ENCODE data around the gene SH3TC2.

The SH3TC2 gene

DNA sequence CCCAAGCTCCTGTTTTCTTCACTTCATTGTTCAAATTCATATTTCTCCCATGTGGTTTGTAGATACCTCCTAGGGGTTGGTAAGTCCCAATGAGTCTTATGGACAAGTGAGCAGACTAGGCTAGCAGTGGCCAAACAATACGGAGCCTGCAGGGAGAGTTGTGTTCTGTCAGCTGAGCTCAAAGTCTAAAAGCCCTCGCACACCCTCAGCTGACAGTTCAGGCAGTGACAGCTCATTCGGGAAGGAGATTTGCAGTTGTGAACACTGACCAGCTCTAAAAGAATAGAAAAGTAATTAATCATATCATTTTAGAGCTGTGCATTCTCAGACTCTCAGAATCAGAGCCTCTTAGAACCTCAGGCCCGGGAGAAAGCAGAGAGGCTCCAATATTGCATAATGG lies 95.1 kb downstream of the SH3TC2 start:
- DNase-seq = no peak

DNA sequence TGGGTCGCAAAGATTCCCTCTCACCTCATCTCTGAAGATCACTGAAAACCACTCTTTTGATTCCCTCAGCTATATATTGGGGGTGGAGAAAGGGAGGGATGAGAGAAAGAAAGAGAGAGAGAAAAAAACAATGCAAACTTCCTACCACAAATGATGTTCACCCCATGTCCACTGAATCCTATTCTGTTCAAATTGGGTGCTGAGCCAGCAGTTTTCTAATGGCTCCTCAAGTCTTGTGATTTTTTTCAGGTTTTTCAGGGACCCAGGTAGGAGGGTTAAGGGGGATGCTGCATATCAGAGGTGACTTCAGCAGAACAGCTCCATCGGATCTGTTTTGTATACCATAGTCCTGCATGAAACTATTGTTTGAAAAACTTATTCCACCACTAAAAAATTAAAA lies 95.9 kb downstream of the SH3TC2 start:
- DNase-seq = no peak

DNA sequence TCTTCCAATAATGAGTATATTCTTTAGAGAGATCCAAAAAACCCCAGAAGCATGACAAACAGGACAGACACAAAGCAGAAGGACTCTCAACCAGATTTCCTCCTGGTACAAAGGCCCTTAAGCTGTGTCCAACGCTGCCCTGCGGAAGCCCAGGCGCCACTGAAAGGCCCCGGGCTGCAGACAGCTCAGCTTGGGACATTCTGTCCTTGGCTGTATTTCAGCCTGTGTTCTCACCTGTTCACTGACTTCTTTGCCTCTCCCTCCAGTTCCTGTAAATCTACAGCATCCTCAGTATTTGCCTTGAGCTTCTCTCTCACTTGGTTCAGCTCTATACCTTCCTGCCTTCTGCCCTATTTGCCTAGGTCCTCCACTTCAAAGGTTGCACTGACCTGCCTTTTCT lies 96.5 kb downstream of the SH3TC2 start:
- no peak for DNase-seq

DNA sequence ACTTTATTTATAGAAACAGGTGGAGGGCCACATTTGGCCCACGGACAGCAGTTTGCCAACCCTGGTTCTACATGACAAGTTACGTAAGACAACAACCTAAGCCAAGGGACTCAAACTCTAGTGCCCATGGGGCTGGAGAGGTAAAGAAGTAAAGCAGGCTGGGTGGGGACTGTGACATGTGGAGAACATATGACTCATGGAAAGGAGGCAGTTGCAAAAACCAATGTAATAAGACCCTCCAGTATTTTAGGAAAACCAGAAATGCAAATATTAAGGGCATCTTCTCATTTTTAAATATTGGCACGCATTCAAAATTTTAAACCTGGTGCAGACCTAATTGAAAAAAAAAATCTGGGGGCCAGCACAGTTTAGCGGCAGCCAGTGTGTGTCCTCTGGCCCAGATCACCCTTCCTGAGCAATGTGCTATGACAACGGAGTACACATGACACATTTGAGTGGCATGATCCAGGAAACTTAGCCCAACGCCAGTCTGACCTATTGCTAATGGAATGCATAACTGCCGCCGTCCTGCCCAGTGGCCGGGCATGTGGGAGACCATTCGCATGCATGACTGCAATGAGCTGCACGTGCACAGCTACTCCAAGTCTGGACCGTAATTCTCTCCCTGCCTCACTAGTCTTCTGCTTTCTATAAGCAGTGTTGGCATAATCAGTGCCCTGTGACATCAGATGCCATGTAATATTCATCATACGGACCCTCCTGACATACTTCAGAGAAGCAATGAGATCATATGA lies 97.2 kb downstream of the SH3TC2 start:
- DNase-seq = no peak

DNA sequence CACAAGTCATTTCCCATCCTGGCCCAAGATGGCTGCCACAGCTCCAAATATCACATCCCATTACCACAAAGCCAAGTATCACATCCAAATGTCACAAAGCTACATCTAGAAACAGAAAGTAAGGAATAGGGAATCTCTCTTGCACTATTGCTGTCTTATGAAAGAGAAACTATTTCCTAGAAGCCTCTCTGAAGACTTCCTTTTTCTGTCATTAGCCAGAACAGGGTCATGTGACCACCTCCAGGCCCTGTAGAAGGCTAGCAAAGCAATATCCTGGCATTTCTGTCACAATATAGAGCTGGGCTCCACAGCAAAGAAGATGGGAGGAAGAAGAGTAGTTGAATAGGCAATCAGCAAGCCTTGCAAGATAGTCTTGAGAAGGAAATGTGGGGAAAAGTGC lies 99.2 kb downstream of the SH3TC2 start:
- peak in 1 of 5 donors; percentile 12 for DNase-seq

DNA sequence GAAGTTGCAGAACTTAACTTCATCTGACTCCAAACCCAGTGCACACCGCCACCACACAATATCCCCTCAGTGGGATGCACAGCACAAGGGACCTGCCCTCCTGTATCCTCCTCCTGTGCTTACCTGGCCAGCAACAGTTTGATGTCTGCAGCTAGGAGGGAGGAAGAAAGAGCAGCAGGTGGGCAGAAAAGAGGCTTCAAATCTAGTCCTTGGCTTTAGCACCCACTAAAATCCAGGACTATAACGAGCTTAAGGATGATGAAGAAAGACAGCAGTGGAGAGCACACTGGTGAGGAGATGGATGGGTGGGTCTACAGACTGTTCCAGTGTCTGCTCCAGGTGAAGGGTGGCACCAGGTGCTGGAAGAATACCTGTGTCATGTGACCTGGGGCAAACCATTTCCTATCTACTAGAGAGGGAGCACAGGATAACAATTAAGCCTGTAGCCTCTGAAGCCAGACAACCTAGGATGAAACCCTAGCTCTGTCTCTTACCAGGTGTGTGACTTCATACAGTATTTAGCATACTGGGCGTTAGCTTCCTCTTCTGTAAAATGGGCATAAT lies 100.0 kb downstream of the SH3TC2 start:
- DNase-seq = no peak

DNA sequence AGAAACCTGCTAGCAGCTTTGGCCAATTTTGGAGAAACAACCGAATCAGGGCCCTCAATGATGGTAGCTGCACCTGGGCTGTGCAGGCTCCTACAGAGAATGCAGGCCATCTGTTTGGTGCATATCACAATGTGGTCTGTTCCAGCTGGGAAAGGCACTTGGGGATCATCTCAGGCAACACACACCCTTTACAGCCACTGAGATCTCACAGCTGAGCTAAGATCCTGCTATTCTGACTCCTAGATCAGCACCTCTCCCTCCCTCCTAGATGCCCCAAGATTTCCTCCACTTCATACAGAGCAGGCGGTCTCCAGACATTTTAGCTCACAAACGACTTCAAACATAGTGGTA lies 100.7 kb downstream of the SH3TC2 start:
- DNase-seq = no peak

DNA sequence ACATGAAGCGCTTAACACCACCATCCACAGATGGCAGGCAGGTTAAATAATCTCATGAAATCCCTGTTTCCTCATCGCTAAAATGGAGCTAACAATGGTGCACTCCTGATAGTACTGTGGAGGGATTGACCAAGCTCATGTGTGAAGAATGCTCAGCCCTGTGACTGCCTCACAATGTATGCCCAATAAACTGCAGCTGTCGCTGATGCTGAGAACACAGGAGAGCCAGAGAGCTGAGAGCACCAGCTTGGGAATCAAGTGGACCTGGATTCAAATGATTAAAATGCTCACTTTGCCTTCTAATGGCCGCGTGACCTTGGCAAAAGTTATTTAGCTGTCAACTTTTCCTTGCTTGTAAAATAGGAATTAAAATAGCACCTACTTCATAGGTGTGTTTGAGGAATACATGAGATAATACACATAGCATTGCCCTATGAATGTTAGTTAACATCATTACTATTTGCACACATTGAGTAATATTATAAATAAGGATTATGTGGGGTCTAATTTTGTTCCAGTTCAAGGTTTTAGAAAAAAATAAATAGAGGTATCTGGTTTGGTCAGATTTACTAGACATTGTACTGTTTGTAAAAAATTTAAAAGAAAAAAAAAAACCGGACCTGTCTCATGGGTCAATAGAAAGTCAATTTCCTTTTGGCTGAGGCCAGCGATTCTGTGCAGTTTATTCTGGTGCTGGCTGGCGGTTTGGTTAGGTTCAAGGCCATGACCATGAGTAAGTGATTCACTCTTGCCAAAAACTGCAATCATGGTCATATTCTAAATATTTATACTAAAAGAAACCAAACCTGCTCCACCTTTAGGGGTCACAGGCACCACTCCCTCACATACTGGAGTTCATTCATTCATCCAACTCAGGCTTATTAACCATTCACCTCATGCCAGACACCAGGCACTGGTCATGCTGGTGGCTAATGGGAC lies 101.3 kb downstream of the SH3TC2 start:
- no peak for DNase-seq

DNA sequence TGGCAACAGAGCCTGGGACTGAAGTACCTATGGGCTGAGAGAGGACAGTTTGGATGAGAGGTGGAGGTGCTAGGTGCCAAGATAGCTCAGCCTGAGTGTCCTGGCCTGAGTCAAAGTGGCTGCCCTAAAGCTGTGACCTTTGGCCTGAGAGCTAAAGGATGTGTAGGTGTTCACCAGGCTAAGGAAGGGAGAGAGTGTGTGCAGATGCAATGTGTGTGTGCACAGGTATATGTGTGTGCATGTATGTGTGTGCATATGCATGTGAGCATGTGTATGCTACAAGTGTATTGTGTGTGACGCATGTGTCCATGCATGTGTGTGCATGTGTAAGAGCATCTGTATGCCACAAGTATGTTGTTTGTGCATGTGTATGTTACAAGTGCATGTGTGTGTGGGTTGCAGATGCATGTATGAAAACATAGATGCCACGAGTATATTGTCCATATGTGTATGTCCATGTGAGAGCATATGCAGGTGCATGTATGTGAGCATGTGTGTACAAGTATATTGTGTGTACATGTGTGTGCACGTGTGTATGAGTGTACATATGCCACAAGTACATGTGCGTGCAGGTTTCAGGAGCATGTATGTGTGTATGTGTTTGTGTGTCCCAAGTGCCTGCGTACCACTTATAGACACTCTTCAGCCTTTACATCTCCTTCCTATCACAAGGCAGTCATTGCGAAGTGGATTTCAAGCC lies 102.6 kb downstream of the SH3TC2 start:
- DNase-seq = no peak

DNA sequence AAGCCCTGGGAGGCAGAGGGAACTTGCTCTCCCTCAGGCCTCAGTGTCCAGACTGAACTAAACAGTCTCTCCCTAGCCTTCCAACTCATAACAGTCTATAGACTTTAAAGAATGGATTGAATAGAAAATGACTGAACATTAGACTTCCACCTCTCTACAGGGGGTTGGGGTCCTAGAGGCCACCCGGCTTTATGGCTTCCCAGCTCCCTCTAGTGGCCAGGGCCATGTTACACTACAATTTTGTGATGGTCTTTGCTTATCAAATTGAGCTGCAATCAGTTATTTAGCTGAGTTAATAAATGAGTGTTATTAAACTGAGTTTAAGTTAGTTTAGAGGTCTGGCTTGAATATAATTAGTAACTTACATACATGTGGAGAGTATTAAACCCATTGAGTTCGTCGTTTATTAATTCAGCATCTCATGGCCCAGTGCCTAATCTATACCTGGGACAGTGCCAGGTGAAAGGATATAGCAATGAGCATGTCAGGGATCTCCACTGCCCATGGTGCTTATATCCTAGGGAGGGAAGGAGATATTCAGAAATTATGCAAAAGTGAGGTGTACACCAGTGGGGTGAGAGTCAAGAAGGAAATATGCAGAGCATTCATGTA lies 105.2 kb downstream of the SH3TC2 start:
- DNase-seq = peak in 4 of 5 donors; percentile 11 to 25 (median 18)

DNA sequence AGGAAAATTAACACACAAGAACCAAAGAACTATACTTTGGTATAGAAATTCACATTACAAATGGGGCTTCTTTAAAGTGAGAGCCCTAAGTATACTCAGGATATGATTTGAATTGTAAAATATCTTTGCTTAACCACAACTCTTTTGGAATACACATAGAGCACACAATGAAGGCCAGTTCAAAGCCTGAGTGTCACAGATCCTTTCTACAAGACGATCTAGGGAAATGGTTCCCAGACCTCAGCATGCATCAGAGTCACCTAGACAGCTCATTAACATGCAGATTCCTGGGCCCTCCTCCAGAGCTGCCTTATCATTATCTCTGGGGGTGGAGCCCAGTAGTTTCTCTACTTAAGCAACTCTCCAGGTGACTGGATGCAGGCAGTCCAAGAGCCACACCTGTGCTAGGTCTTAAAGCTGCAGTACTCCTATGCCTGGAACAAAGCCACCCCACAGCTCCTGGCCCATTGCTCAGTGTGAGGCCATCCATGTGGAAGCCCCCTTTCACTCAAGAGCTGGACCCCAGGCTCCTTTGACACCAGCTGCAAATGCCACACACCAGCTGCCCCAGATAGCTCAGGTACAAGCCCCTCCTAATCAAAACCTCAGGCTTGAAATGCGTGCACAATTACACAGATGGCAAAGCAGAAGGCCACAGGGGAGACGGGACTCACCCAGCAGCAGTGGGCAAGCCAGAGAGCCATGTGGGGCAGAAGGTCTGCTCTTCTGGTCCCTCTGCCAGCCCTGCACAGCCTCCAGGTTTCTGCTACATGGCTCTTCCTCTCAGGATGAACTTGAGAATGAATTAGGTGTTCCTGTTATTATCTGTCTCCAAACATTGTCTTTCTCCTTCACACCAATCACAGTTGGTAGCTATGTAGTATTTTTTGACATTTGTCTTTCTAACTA lies 106.1 kb downstream of the SH3TC2 start:
- no peak for DNase-seq

Measured in T-helper 1 cell (primary cell).